Loucy (cell line): ENCODE results near the gene DNALI1.

Source experiments
- H2AFZ ChIP-seq: fragments of 200-600 bp; sonication (generic); 2 replicates; pipeline ENCODE4 v1.6.0; 2016; ENCODE audit warnings: antibody characterized with exemption, mild to moderate bottlenecking, low read length, moderate library complexity
- H3F3A ChIP-seq: fragments of 200-600 bp; 2 replicates; pipeline ENCODE4 v1.6.0; 2016; ENCODE audit warnings: antibody characterized with exemption, low read depth, mild to moderate bottlenecking
- H3K27me3 ChIP-seq: fragments of 200-600 bp; sonication (generic); 2 replicates; pipeline ENCODE4 v1.6.1; 2014; ENCODE audit warnings: low read length, mild to moderate bottlenecking; ENCODE audit not compliant: insufficient read depth, poor library complexity, severe bottlenecking
- H3K36me3 ChIP-seq: fragments of 200-600 bp; sonication (generic); 2 replicates; pipeline ENCODE4 v1.6.1; 2016; ENCODE audit warnings: low read length; ENCODE audit not compliant: insufficient read depth
- H3K4me1 ChIP-seq: fragments of 200-600 bp; sonication (generic); 2 replicates; pipeline ENCODE4 v1.5.1; 2014; ENCODE audit warnings: low read length, mild to moderate bottlenecking; ENCODE audit not compliant: insufficient read depth, poor library complexity, severe bottlenecking
- H3K4me2 ChIP-seq: fragments of 200-600 bp; sonication (generic); 2 replicates; pipeline ENCODE4 v1.6.0; 2014; ENCODE audit warnings: antibody characterized with exemption, low read length, low read depth, mild to moderate bottlenecking; ENCODE audit not compliant: poor library complexity, severe bottlenecking
- H3K4me3 ChIP-seq: fragments of 200-600 bp; sonication (generic); 2 replicates; pipeline ENCODE4 v1.5.1; 2014; ENCODE audit warnings: low read length, mild to moderate bottlenecking, mixed read lengths; ENCODE audit not compliant: poor library complexity, severe bottlenecking
- H3K79me2 ChIP-seq: fragments of 200-600 bp; sonication (generic); 2 replicates; pipeline ENCODE4 v1.6.1; 2014; ENCODE audit warnings: low read length; ENCODE audit not compliant: insufficient read depth
- H3K9ac ChIP-seq: fragments of 200-600 bp; sonication (generic); 2 replicates; pipeline ENCODE4 v1.6.0; 2014; ENCODE audit warnings: mild to moderate bottlenecking, low read depth, low read length, moderate library complexity; ENCODE audit not compliant: poor library complexity, severe bottlenecking
- H3K9me2 ChIP-seq: fragments of 200-600 bp; sonication (generic); replicated peaks from 2 replicates; pipeline ENCODE4 v1.6.1; 2016; ENCODE audit warnings: low read depth, low read length, mixed read lengths
- H3K9me3 ChIP-seq: fragments of 200-600 bp; sonication (generic); 2 replicates; pipeline ENCODE4 v1.6.1; 2014; ENCODE audit warnings: mild to moderate bottlenecking, antibody characterized with exemption, low read length, low read depth; ENCODE audit not compliant: insufficient read depth
- H4K20me1 ChIP-seq: fragments of 200-600 bp; sonication (generic); 2 replicates; pipeline ENCODE4 v1.6.0; 2014; ENCODE audit warnings: antibody characterized with exemption, low read length, mild to moderate bottlenecking; ENCODE audit not compliant: insufficient read depth, poor library complexity, severe bottlenecking
- CTCF ChIP-seq: fragments of 200-600 bp; sonication (generic); conservative IDR thresholded peaks from 2 replicates; pipeline ENCODE4 v1.5.1; 2014; ENCODE audit warnings: mild to moderate bottlenecking, antibody characterized with exemption, low read length
- EZH2phosphoT487 ChIP-seq: fragments of 200-600 bp; IDR thresholded peaks from 2 replicates; pipeline ENCODE4 v1.6.1; 2018; ENCODE audit warnings: antibody characterized with exemption, mild to moderate bottlenecking, moderate library complexity, borderline replicate concordance

Gene DNALI1

GRCh38 chr1:37595440-37596181, 38.9 kb downstream of the DNALI1 start, which contains the start of gene GNL2:
GNL2 (minus strand) TSS chr1:37595937; CDS start chr1:37595822, 115 bp downstream.
- Histone ChIP-seq H2AFZ (peak within 1 kb of the TSS; percentile 95), H3K4me1 (peaks cover 19% of the 10 kb centered on the region), H4K20me1 (peaks cover 36% of the 10 kb centered on the region), H3F3A (no peaks in the 10 kb centered on the region), H3K9ac (peak within 1 kb of the TSS; percentile 83), H3K9me3 (no peaks in the 10 kb centered on the region), H3K36me3 (peaks cover 20% of the 10 kb centered on the region; the same call in 1 of the 2 replicates), H3K9me2 (no peaks in the 10 kb centered on the region), H3K4me2 (peak within 1 kb of the TSS; percentile 95), H3K4me3 (peak within 1 kb of the TSS; percentile 83), H3K27me3 (no peaks in the 10 kb centered on the region), H3K79me2 (peaks cover 46% of the 10 kb centered on the region)
- no peak for TF ChIP-seq CTCF
- TF ChIP-seq EZH2phosphoT487: no peak

DNA sequence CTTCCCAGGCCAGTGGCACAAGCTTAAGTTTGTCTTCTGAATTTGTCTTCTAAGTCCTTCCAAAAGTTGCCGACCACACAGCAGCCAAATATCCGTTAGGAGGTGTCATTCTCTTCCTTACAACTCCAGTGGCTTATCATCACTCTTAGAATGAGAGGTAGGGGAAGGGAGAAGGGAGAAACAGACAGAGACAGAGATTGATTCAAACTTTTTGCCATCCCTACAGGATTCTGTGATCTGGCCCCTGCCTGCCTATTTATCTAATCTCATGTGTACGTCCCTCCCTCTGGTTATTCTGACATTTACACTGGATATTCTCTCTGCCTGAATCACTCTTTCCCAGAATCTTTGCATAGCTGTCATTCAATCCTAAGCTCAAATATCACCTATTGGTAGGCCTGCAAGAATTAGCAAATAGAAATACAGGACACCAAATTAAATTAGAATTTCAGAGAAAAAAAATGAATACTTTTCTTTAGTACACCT, 39.5 kb downstream of the DNALI1 start:
- Histone ChIP-seq H3K9me2 (no peaks in the 10 kb centered on the region), H3K36me3 (peaks cover 13% of the 10 kb centered on the region; the same call in 1 of the 2 replicates), H4K20me1 (peaks cover 36% of the 10 kb centered on the region), H3K4me2 (peak overlapping the region; percentile 95), H3K4me3 (peak overlapping the region; percentile 83), H3K79me2 (peaks cover 41% of the 10 kb centered on the region), H2AFZ (peak overlapping the region; percentile 95), H3F3A (no peaks in the 10 kb centered on the region), H3K27me3 (no peaks in the 10 kb centered on the region), H3K9me3 (no peaks in the 10 kb centered on the region), H3K9ac (peak overlapping the region; percentile 83), H3K4me1 (peaks cover 19% of the 10 kb centered on the region)
- TF ChIP-seq EZH2phosphoT487: no peak

GRCh38 chr1:37599940-37600339, 43.2 kb downstream of the DNALI1 start:
- no peaks in the 10 kb centered on the region for H3K9me2 ChIP-seq
- H3K9me3 ChIP-seq: no peaks in the 10 kb centered on the region
- peaks cover 7% of the 10 kb centered on the region for H3K4me1 ChIP-seq
- no peak overlapping the region for H3K9ac ChIP-seq
- TF ChIP-seq CTCF (no peak), EZH2phosphoT487 (no peak)
- no peaks in the 10 kb centered on the region for H3K27me3 ChIP-seq
- no peak overlapping the region for H3K4me2 ChIP-seq
- peaks cover 5% of the 10 kb centered on the region for H4K20me1 ChIP-seq
- no peak overlapping the region for H3K4me3 ChIP-seq
- peaks cover 8% of the 10 kb centered on the region for H3K79me2 ChIP-seq
- H3F3A ChIP-seq: no peaks in the 10 kb centered on the region
- H3K36me3 ChIP-seq: no peaks in the 10 kb centered on the region
- no peak overlapping the region for H2AFZ ChIP-seq
